HCT116 (cell line): Measurements from ENCODE around the gene DMD. TPM values are rescaled to one million over a fixed set of nuclear protein-coding genes. Genes with fewer than 3 reads are reported as not detected.

Experiments
- ATAC-seq: fragments of 200-7000 bp; cut with Tn5 transposase; 2 replicates; pipeline ENCODE4 v1.9.1; 2020; ENCODE audit warnings: mild to moderate bottlenecking, moderate library complexity
- BruUV-seq: library from RNA; stranded (reverse); fragments of 400-500 nt; replicated peaks from 2 replicates; lab custom pipeline; 2021; lab: Mats Ljungman, UMichigan
- CTCF ChIA-PET: fragments of 300-600 bp; sonication (Branson Sonifier 250); formaldehyde crosslinking; loops from one replicate; lab custom pipeline; 2021; ENCODE audit warnings: antibody characterized with exemption; lab: Charles Lee
- POLR2A ChIA-PET: fragments of 300-600, 350-600 bp; sonication (Branson Sonifier 250); formaldehyde crosslinking; loops from one replicate; lab custom pipeline; 2021; ENCODE audit warnings: antibody characterized with exemption; lab: Charles Lee
- RAD21 ChIA-PET, 2 experiments: fragments of 300-600 bp; sonication (Branson Sonifier 250); formaldehyde crosslinking; loops; one replicate each; lab custom pipeline; 2023; ENCODE audit warnings: low total read pairs in 2 of 2; ENCODE audit not compliant: uncharacterized antibody in 2 of 2, unreplicated experiment in 2 of 2, low non-redundant PET in 1 of 2; lab: Charles Lee
- DNase-seq: peaks from one replicate; pipeline ENCODE4 v3.0.0-alpha.2; 2010; ENCODE audit warnings: low read depth, low spot score
- H2AFZ ChIP-seq: fragments of 200-600 bp; shearing (Covaris generic), sonication (generic); 2 replicates; pipeline ENCODE4 v1.6.1; 2017; ENCODE audit warnings: low read depth, mixed run types, mixed read lengths, antibody characterized with exemption, low read length; ENCODE audit not compliant: poor library complexity, severe bottlenecking
- H3K27ac ChIP-seq: 2 replicates; pipeline ENCODE4 v1.5.1; 2012; ENCODE audit warnings: low read depth, low read length
- H3K27me3 ChIP-seq: fragments of 200-600 bp; sonication (generic); 2 replicates; pipeline ENCODE4 v1.6.1; 2016; ENCODE audit warnings: mixed run types, low read length, mixed read lengths; ENCODE audit not compliant: insufficient read depth
- H3K36me3 ChIP-seq, 2 experiments: fragments of 200-500 bp in 1 of 2; fragments of 200-600 bp in 1 of 2; sonication (Bioruptor generic) in 1 of 2; sonication (generic) in 1 of 2; 2 replicates each; pipeline versions ENCODE4 v1.5.1 to v1.6.1; 2014 to 2016; ENCODE audit warnings: low read length in 2 of 2, inconsistent platforms in 1 of 2, mixed read lengths in 1 of 2, mixed run types in 1 of 2; ENCODE audit not compliant: insufficient read depth in 2 of 2, control insufficient read depth in 1 of 2
- H3K4me1 ChIP-seq, 2 experiments: fragments of 200-600 bp in 1 of 2; sonication (generic) in 1 of 2; 2 replicates each; pipeline versions ENCODE4 v1.5.1 to v1.6.1; 2012 to 2017; ENCODE audit warnings: low read length in 2 of 2, inconsistent platforms in 1 of 2, mild to moderate bottlenecking in 1 of 2, mixed read lengths in 1 of 2, mixed run types in 1 of 2, moderate library complexity in 1 of 2; ENCODE audit not compliant: insufficient read depth in 2 of 2, control insufficient read depth in 1 of 2
- H3K4me2 ChIP-seq: fragments of 200-600 bp; sonication (generic); 2 replicates; pipeline ENCODE4 v1.6.1; 2017; ENCODE audit warnings: mixed run types, low read length, mixed read lengths
- H3K4me3 ChIP-seq, 2 experiments: fragments of 200-600 bp in 1 of 2; sonication (generic) in 1 of 2; replicated peaks in 1 of 2; 2 replicates each; pipeline ENCODE4 v1.5.1; 2011 to 2016; ENCODE audit warnings: low read length in 2 of 2, control low read depth in 1 of 2, low read depth in 1 of 2, mild to moderate bottlenecking in 1 of 2, mixed read lengths in 1 of 2, mixed run types in 1 of 2
- H3K79me2 ChIP-seq: fragments of 200-600 bp; sonication (generic); 2 replicates; pipeline ENCODE4 v1.6.1; 2017; ENCODE audit warnings: mild to moderate bottlenecking, mixed run types, low read length, moderate library complexity, mixed read lengths; ENCODE audit not compliant: insufficient read depth
- H3K9ac ChIP-seq: fragments of 200-600 bp; sonication (generic); 2 replicates; pipeline ENCODE4 v1.6.1; 2016; ENCODE audit warnings: low read length, mixed read lengths
- H3K9me2 ChIP-seq: fragments of 200-600 bp; sonication (generic), shearing (Covaris generic); 2 replicates; pipeline ENCODE4 v1.6.1; 2017; ENCODE audit warnings: mixed run types, mild to moderate bottlenecking, moderate library complexity; ENCODE audit not compliant: insufficient read depth
- H3K9me3 ChIP-seq, 2 experiments: fragments of 200-500 bp in 1 of 2; fragments of 200-600 bp in 1 of 2; sonication (Bioruptor generic) in 1 of 2; sonication (generic) in 1 of 2; 2 replicates each; pipeline ENCODE4 v1.6.1; 2014 to 2017; ENCODE audit warnings: low read length in 2 of 2, mixed read lengths in 2 of 2, inconsistent platforms in 1 of 2, low read depth in 1 of 2, mild to moderate bottlenecking in 1 of 2, mixed run types in 1 of 2, moderate library complexity in 1 of 2; ENCODE audit not compliant: control insufficient read depth in 1 of 2, insufficient read depth in 1 of 2
- H4K20me1 ChIP-seq: fragments of 200-600 bp; sonication (generic), shearing (Covaris generic); 2 replicates; pipeline ENCODE4 v1.6.1; 2017; ENCODE audit warnings: mixed run types, mild to moderate bottlenecking, moderate library complexity; ENCODE audit not compliant: insufficient read depth
- ATF3 ChIP-seq: IDR thresholded peaks from 2 replicates; pipeline ENCODE4 v1.6.1; 2012
- CBX3 ChIP-seq: IDR thresholded peaks from 2 replicates; pipeline ENCODE4 v1.6.1; 2012; ENCODE audit warnings: low read depth
- CEBPB ChIP-seq: IDR thresholded peaks from 2 replicates; pipeline ENCODE4 v1.6.1; 2012; ENCODE audit warnings: low read depth
- EGR1 ChIP-seq: IDR thresholded peaks from 2 replicates; pipeline ENCODE4 v1.6.1; 2012; ENCODE audit warnings: low read depth
- EZH2 ChIP-seq: fragments of 200-600 bp; sonication (generic); IDR thresholded peaks from 2 replicates; pipeline ENCODE4 v1.6.1; 2017; ENCODE audit warnings: antibody characterized with exemption, mixed run types
- EZH2phosphoT487 ChIP-seq: fragments of 200-600 bp; IDR thresholded peaks from 2 replicates; pipeline ENCODE4 v1.6.1; 2018; ENCODE audit warnings: antibody characterized with exemption, borderline replicate concordance
- FOSL1 ChIP-seq: IDR thresholded peaks from 2 replicates; pipeline ENCODE4 v1.6.1; 2012; ENCODE audit warnings: low read depth
- JUND ChIP-seq: IDR thresholded peaks from 2 replicates; pipeline ENCODE4 v1.6.1; 2012
- MAX ChIP-seq: IDR thresholded peaks from 2 replicates; pipeline ENCODE4 v1.6.1; 2012
- POLR2AphosphoS5 ChIP-seq: IDR thresholded peaks from 2 replicates; pipeline ENCODE4 v1.6.1; 2011; ENCODE audit warnings: mild to moderate bottlenecking, low read depth, low read length, moderate library complexity
- RAD21 ChIP-seq: IDR thresholded peaks from 2 replicates; pipeline ENCODE4 v1.6.1; 2012; ENCODE audit warnings: low read depth, mild to moderate bottlenecking
- REST ChIP-seq: IDR thresholded peaks from 2 replicates; pipeline ENCODE4 v1.6.1; 2012; ENCODE audit warnings: low read depth
- SIN3A ChIP-seq: IDR thresholded peaks from 2 replicates; pipeline ENCODE4 v1.6.1; 2012; ENCODE audit warnings: low read depth
- SP1 ChIP-seq: IDR thresholded peaks from 2 replicates; pipeline ENCODE4 v1.6.1; 2012; ENCODE audit warnings: low read depth
- SRF ChIP-seq: IDR thresholded peaks from 2 replicates; pipeline ENCODE4 v1.6.1; 2012; ENCODE audit warnings: low read depth
- YY1 ChIP-seq: IDR thresholded peaks from 2 replicates; pipeline ENCODE4 v1.6.1; 2011; ENCODE audit warnings: low read length, low read depth, moderate library complexity, mild to moderate bottlenecking; ENCODE audit not compliant: insufficient replicate concordance; ENCODE audit errors: extremely low read depth
- ZBTB33 ChIP-seq: IDR thresholded peaks from 2 replicates; pipeline ENCODE4 v1.6.1; 2011; ENCODE audit warnings: mild to moderate bottlenecking, low read length, moderate library complexity; ENCODE audit not compliant: insufficient replicate concordance; ENCODE audit errors: extremely low read depth
- ZFX ChIP-seq: fragments of 450-650 bp; IDR thresholded peaks from 2 replicates; pipeline ENCODE4 v1.6.1; 2017
- ZNF274 ChIP-seq: fragments of 200-500 bp; sonication (Bioruptor generic); IDR thresholded peaks from 2 replicates; pipeline ENCODE4 v1.6.1; 2014; ENCODE audit warnings: mild to moderate bottlenecking, low read depth, low read length, inconsistent platforms
- intact Hi-C: fragments of 100-400 bp; cut with micrococcal nuclease; formaldehyde crosslinking; loops from 2 replicates; pipeline ENCODE4 v1.10.0; 2022
- total RNA-seq: library from RNA; stranded (reverse); gene quantifications from one replicate; pipeline ENCODE4 v1.2.1, GENCODE V29; 2021; ENCODE audit not compliant: unreplicated experiment

The DMD gene
- total RNA-seq, 1 experiment from 2014 or later, result 0.05 TPM

GRCh38 chrX:31934842-31935370, 1276.4 kb downstream of the DMD start:
- no TSS peak for BruUV-seq
- H3K4me1 ChIP-seq, result no peaks in the 10 kb centered on the region
- ChIA-PET POLR2A (no interaction called here), RAD21 (no interaction called here), CTCF (no interaction called here)
- no peak overlapping the region for H2AFZ ChIP-seq
- H3K9me2 ChIP-seq, result no peaks in the 10 kb centered on the region
- H3K4me3 ChIP-seq, result no peak overlapping the region
- intact Hi-C loops, result no loop called here
- no peak overlapping the region for H3K4me2 ChIP-seq
- no peak for TF ChIP-seq SIN3A
- TF ChIP-seq RAD21, result no peak
- TF ChIP-seq EGR1, result no peak
- TF ChIP-seq CBX3, result no peak
- no peak for TF ChIP-seq CEBPB
- no peak for TF ChIP-seq ZBTB33
- no peak for TF ChIP-seq JUND
- TF ChIP-seq YY1, result no peak
- TF ChIP-seq ZFX, result no peak
- TF ChIP-seq SP1, result no peak
- TF ChIP-seq EZH2phosphoT487, result no peak
- no peak for TF ChIP-seq ATF3
- no peak for TF ChIP-seq REST
- no peak for TF ChIP-seq ZNF274
- TF ChIP-seq POLR2AphosphoS5, result no peak
- TF ChIP-seq MAX, result no peak
- TF ChIP-seq EZH2, result no peak
- no peak for TF ChIP-seq FOSL1
- TF ChIP-seq SRF, result no peak
- no peak for DNase-seq
- no peaks in the 10 kb centered on the region for H3K79me2 ChIP-seq
- no peaks in the 10 kb centered on the region for H3K27me3 ChIP-seq
- H3K9me3 ChIP-seq, result no peaks in the 10 kb centered on the region
- ATAC-seq, result no peak
- H3K9ac ChIP-seq, result no peak overlapping the region
- no peak overlapping the region for H3K27ac ChIP-seq
- no peaks in the 10 kb centered on the region for H4K20me1 ChIP-seq
- H3K36me3 ChIP-seq, result no peaks in the 10 kb centered on the region
